HEK293 (cell line): ENCODE data around the gene TPI1.

Experiments used
- AEBP2 ChIP-seq: fragments of 450-650 bp; formaldehyde crosslinking; IDR thresholded peaks from 2 replicates; pipeline ENCODE4 v1.5.1; 2016; ENCODE audit warnings: missing biosample characterization, missing genetic modification characterization, borderline replicate concordance
- EGR2 ChIP-seq: fragments of 450-650 bp; formaldehyde crosslinking; IDR thresholded peaks from 2 replicates; pipeline ENCODE4 v1.5.1; 2016; ENCODE audit warnings: low read depth, missing biosample characterization, missing genetic modification characterization
- GFI1B ChIP-seq: fragments of 450-650 bp; formaldehyde crosslinking; IDR thresholded peaks from 2 replicates; pipeline ENCODE4 v1.5.1; 2016; ENCODE audit warnings: missing biosample characterization, missing genetic modification characterization
- GLI2 ChIP-seq: fragments of 450-650 bp; formaldehyde crosslinking; IDR thresholded peaks from 2 replicates; pipeline ENCODE4; 2017; ENCODE audit warnings: missing biosample characterization, missing genetic modification characterization, low read depth, borderline replicate concordance
- KLF10 ChIP-seq: fragments of 450-650 bp; IDR thresholded peaks from 2 replicates; pipeline ENCODE4 v1.5.1; 2018; ENCODE audit warnings: missing biosample characterization, mild to moderate bottlenecking, missing genetic modification characterization
- KLF7 ChIP-seq: fragments of 450-650 bp; formaldehyde crosslinking; IDR thresholded peaks from 2 replicates; pipeline ENCODE4 v1.5.1; 2016; ENCODE audit warnings: missing biosample characterization, missing genetic modification characterization, borderline replicate concordance
- SALL2 ChIP-seq: fragments of 450-650 bp; formaldehyde crosslinking; IDR thresholded peaks from 2 replicates; pipeline ENCODE4 v1.5.0; 2017; ENCODE audit warnings: missing biosample characterization, mild to moderate bottlenecking, missing genetic modification characterization, borderline replicate concordance
- WT1 ChIP-seq: fragments of 450-650 bp; formaldehyde crosslinking; IDR thresholded peaks from 2 replicates; pipeline ENCODE4 v1.5.1; 2016; ENCODE audit warnings: missing biosample characterization, missing genetic modification characterization
- YY2 ChIP-seq: fragments of 450-650 bp; formaldehyde crosslinking; IDR thresholded peaks from 2 replicates; pipeline ENCODE4 v1.5.1; 2016; ENCODE audit warnings: missing biosample characterization, missing genetic modification characterization
- ZBTB20 ChIP-seq: fragments of 450-650 bp; formaldehyde crosslinking; IDR thresholded peaks from 2 replicates; pipeline ENCODE4 v1.5.1; 2016; ENCODE audit warnings: missing biosample characterization, missing genetic modification characterization
- ZBTB44 ChIP-seq: fragments of 450-650 bp; IDR thresholded peaks from 2 replicates; pipeline ENCODE4 v1.5.1; 2018; ENCODE audit warnings: missing biosample characterization, mild to moderate bottlenecking, missing genetic modification characterization
- ZFHX2 ChIP-seq: fragments of 450-650 bp; formaldehyde crosslinking; conservative IDR thresholded peaks from 2 replicates; pipeline ENCODE4 v1.5.1; 2016; ENCODE audit warnings: missing biosample characterization, missing genetic modification characterization
- ZFP37 ChIP-seq: fragments of 450-650 bp; formaldehyde crosslinking; IDR thresholded peaks from 2 replicates; pipeline ENCODE4 v1.5.1; 2016; ENCODE audit warnings: missing biosample characterization, missing genetic modification characterization
- ZNF174 ChIP-seq: fragments of 450-650 bp; formaldehyde crosslinking; IDR thresholded peaks from 2 replicates; pipeline ENCODE4 v1.5.0; 2017; ENCODE audit warnings: missing biosample characterization, mild to moderate bottlenecking, missing genetic modification characterization
- ZNF214 ChIP-seq: fragments of 450-650 bp; formaldehyde crosslinking; IDR thresholded peaks from 2 replicates; pipeline ENCODE4 v1.5.1; 2017; ENCODE audit warnings: missing biosample characterization, mild to moderate bottlenecking, missing genetic modification characterization, borderline replicate concordance
- ZNF274 ChIP-seq, 2 experiments: fragments of 200-500 bp in 1 of 2; fragments of 450-650 bp in 1 of 2; sonication (Bioruptor generic) in 1 of 2; formaldehyde crosslinking in 1 of 2; IDR thresholded peaks; 2 replicates each; pipeline versions ENCODE4 v1.5.1 to v1.6.1; 2014 to 2016; ENCODE audit warnings: borderline replicate concordance in 1 of 2, inconsistent platforms in 1 of 2, low read length in 1 of 2, missing biosample characterization in 1 of 2, missing genetic modification characterization in 1 of 2
- ZNF280D ChIP-seq: fragments of 450-650 bp; formaldehyde crosslinking; IDR thresholded peaks from 2 replicates; pipeline ENCODE4 v1.5.1; 2016; ENCODE audit warnings: missing biosample characterization, missing genetic modification characterization
- ZNF362 ChIP-seq: fragments of 450-650 bp; formaldehyde crosslinking; IDR thresholded peaks from 2 replicates; pipeline ENCODE4 v1.5.1; 2016; ENCODE audit warnings: missing biosample characterization, missing genetic modification characterization
- ZNF391 ChIP-seq: fragments of 450-650 bp; formaldehyde crosslinking; IDR thresholded peaks from 2 replicates; pipeline ENCODE4 v1.5.1; 2016; ENCODE audit warnings: low read depth, missing biosample characterization, missing genetic modification characterization, borderline replicate concordance
- ZNF48 ChIP-seq: fragments of 450-650 bp; formaldehyde crosslinking; IDR thresholded peaks from 2 replicates; pipeline ENCODE4 v1.5.1; 2016; ENCODE audit warnings: missing biosample characterization, missing genetic modification characterization
- ZNF514 ChIP-seq: fragments of 450-650 bp; formaldehyde crosslinking; IDR thresholded peaks from 2 replicates; pipeline ENCODE4 v1.5.1; 2016; ENCODE audit warnings: missing biosample characterization, missing genetic modification characterization
- ZNF549 ChIP-seq: fragments of 450-650 bp; IDR thresholded peaks from 2 replicates; pipeline ENCODE4 v1.5.1; 2018; ENCODE audit warnings: missing biosample characterization, missing genetic modification characterization, mild to moderate bottlenecking, inconsistent platforms, moderate library complexity
- ZNF558 ChIP-seq: fragments of 450-650 bp; formaldehyde crosslinking; IDR thresholded peaks from 2 replicates; pipeline ENCODE4 v1.5.1; 2016; ENCODE audit warnings: missing biosample characterization, missing genetic modification characterization
- ZNF623 ChIP-seq: fragments of 450-650 bp; formaldehyde crosslinking; IDR thresholded peaks from 2 replicates; pipeline ENCODE4 v1.5.1; 2016; ENCODE audit warnings: missing biosample characterization, missing genetic modification characterization
- ZNF704 ChIP-seq: fragments of 450-650 bp; formaldehyde crosslinking; IDR thresholded peaks from 2 replicates; pipeline ENCODE4 v1.5.1; 2016; ENCODE audit warnings: missing biosample characterization, missing genetic modification characterization
- ZSCAN18 ChIP-seq: fragments of 450-650 bp; formaldehyde crosslinking; IDR thresholded peaks from 2 replicates; pipeline ENCODE4 v1.5.1; 2016; ENCODE audit warnings: missing biosample characterization, missing genetic modification characterization
- ZSCAN5A ChIP-seq: fragments of 450-650 bp; formaldehyde crosslinking; IDR thresholded peaks from 2 replicates; pipeline ENCODE4 v1.5.1; 2016; ENCODE audit warnings: missing biosample characterization, missing genetic modification characterization

Gene TPI1

GRCh38 chr12:6914246-6914946 is 47.1 kb downstream of the TPI1 start, which contains the start of gene ENO2 (continued):
- TF ChIP-seq ZFHX2 (tag by site-specific recombination) = peak; percentile 97
- TF ChIP-seq ZNF280D (tag by site-specific recombination) = no peak
- 0 out of 2 replicates have a peak, but pooled peaks have one; percentile 26 for TF ChIP-seq ZBTB44 (tag by site-specific recombination)
- peak; percentile 94 for TF ChIP-seq EGR2 (tag by site-specific recombination)
- TF ChIP-seq ZBTB20 = peak; percentile 78; the same call in 1 of the 2 replicates
- TF ChIP-seq YY2 (tag by site-specific recombination) = peak; percentile 59
- no peak for TF ChIP-seq GFI1B (tag by site-specific recombination)
- TF ChIP-seq ZFP37 = 0 out of 2 replicates have a peak, but pooled peaks have one; percentile 48
- TF ChIP-seq ZNF549 = no peak
- TF ChIP-seq ZNF514 (tag by site-specific recombination) = no peak
- TF ChIP-seq KLF10 (tag by site-specific recombination) = no peak
- TF ChIP-seq ZNF274 (IDR thresholded peaks at IDR 0.05; ENCODE audit: low read length) = no peak
- TF ChIP-seq ZNF274 (tag by site-specific recombination; IDR thresholded peaks at IDR 0.05; ENCODE audit: borderline replicate concordance) = no peak
- no peak for TF ChIP-seq AEBP2 (tag by site-specific recombination)
- TF ChIP-seq ZNF558 (tag by site-specific recombination) = no peak
- TF ChIP-seq ZNF623 (tag by site-specific recombination) = no peak
- TF ChIP-seq ZSCAN18 (tag by site-specific recombination) = no peak
- no peak for TF ChIP-seq KLF7 (tag by site-specific recombination)
- TF ChIP-seq ZSCAN5A = peak; percentile 53; the same call in 1 of the 2 replicates
- TF ChIP-seq ZNF48 (tag by site-specific recombination) = no peak
- TF ChIP-seq ZNF704 = no peak
- no peak for TF ChIP-seq SALL2 (tag by site-specific recombination)
- peak; percentile 17; the same call in 1 of the 2 replicates for TF ChIP-seq WT1 (tag by site-specific recombination)
- TF ChIP-seq ZNF391 = 0 out of 2 replicates have a peak, but pooled peaks have one; percentile 42
- TF ChIP-seq GLI2 (tag by site-specific recombination) = no peak
- no peak for TF ChIP-seq ZNF174 (tag by site-specific recombination)
- TF ChIP-seq ZNF214 (tag by site-specific recombination) = no peak
- TF ChIP-seq ZNF362 (tag by site-specific recombination) = no peak
